ENCODE measurements around the gene CDC34. TPM values are rescaled to one million over a fixed set of nuclear protein-coding genes. Genes with fewer than 3 reads are reported as not detected.

Gene CDC34
- total and polyA plus RNA-seq, 2 experiments from 2014 or later: 207 to 247 TPM

GRCh38 chr19:588093-588740 is 56.7 kb downstream of the CDC34 start:
- Histone ChIP-seq H3K9me3 (ENCODE audit: low read depth) (no peaks in the 10 kb centered on the region), H3K36me3 (peaks cover 1% of the 10 kb centered on the region), H3K27ac (no peak overlapping the region), H3K4me1 (ENCODE audit: low read depth) (peaks cover 2% of the 10 kb centered on the region), H3K4me3 (no peak overlapping the region), H3K27me3 (peaks cover 38% of the 10 kb centered on the region)
- DNase-seq (ENCODE audit: low read depth in 1 of 2, low spot score in 1 of 2): peak; percentile 81 to 86
- TF ChIP-seq, protein P1, sequence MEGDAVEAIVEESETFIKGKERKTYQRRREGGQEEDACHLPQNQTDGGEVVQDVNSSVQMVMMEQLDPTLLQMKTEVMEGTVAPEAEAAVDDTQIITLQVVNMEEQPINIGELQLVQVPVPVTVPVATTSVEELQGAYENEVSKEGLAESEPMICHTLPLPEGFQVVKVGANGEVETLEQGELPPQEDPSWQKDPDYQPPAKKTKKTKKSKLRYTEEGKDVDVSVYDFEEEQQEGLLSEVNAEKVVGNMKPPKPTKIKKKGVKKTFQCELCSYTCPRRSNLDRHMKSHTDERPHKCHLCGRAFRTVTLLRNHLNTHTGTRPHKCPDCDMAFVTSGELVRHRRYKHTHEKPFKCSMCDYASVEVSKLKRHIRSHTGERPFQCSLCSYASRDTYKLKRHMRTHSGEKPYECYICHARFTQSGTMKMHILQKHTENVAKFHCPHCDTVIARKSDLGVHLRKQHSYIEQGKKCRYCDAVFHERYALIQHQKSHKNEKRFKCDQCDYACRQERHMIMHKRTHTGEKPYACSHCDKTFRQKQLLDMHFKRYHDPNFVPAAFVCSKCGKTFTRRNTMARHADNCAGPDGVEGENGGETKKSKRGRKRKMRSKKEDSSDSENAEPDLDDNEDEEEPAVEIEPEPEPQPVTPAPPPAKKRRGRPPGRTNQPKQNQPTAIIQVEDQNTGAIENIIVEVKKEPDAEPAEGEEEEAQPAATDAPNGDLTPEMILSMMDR (IDR thresholded peaks at IDR 0.05; ENCODE audit: low read depth, low read length): peak; percentile 72

DNA sequence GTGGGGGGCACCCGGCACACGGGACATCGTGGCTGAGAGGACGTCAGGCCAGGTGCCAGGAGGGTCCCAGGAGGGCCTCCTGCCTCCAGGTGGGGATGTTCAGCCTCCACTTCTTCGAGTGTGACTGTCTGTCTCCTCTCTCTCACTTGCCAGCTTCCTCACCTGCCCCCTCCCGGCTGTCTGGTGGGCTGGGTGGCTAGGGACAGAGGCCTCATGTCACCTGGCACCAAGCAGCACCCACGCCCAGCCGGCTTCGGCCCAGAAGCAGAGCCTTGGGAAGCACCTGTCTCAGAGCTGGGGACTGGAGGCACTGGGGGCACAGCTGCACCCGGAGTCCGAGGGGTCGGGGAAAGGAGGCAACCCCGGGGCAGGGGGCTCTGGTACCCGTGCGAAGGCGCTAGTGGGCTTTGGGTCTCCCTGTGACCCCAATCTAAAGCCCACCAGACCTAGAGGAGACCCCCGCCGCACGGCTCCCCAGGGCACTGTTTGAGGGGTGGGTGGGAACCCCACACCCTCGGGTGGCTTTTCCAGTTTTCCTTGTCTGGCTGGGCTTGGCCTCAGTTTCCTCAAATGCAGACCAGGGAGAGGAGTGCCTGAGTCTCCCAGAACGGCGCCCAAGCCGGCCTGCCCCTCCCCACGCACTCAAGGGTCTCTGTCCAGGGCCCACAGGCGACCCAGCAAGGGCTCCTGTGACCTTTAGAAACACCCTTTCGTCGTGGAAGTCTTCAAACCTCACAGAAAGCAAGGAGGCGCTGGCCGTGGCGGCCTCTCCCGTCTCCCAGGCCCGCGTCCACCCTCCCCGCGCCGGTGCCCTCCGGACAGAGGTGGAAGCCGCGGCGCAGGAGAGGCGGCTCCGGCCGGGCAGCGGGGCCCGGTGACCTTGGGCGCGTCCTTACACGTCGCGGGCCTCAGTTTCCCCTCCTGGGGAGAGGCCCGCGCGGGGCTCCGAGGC is 57.5 kb downstream of the CDC34 start:
- H3K9me3 ChIP-seq (ENCODE audit: low read depth): no peaks in the 10 kb centered on the region
- peaks cover 45% of the 10 kb centered on the region for H3K27me3 ChIP-seq

DNA sequence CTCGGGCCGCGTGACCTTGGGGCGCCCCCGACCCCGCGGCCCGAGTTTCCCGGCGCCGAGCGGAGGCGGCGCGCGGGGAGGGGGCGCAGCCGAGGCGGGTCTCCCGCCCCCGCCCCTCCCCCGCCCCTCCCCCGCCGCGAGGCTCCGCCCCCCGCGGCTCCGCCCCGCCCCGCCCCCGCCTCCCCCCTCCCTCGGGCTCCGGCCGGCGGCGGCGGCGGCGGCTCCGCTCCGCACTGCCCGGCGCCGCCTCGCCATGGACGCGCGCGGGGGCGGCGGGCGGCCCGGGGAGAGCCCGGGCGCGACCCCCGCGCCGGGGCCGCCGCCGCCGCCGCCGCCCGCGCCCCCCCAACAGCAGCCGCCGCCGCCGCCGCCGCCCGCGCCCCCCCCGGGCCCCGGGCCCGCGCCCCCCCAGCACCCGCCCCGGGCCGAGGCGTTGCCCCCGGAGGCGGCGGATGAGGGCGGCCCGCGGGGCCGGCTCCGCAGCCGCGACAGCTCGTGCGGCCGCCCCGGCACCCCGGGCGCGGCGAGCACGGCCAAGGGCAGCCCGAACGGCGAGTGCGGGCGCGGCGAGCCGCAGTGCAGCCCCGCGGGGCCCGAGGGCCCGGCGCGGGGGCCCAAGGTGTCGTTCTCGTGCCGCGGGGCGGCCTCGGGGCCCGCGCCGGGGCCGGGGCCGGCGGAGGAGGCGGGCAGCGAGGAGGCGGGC is 58.3 kb downstream of the CDC34 start, which contains the start of gene HCN2:
Gene HCN2, plus strand, starts transcription at position 189 of the 703 bp plus-strand sequence. Its CDS starts 65 bp downstream, at position 254.
- H3K27me3 ChIP-seq: peaks cover 48% of the 10 kb centered on the region
- no peaks in the 10 kb centered on the region for H3K36me3 ChIP-seq
- H3K4me1 ChIP-seq (ENCODE audit: low read depth): peaks cover 2% of the 10 kb centered on the region
- no peaks in the 10 kb centered on the region for H3K9me3 ChIP-seq (ENCODE audit: low read depth)
- no peak within 1 kb of the TSS for H3K27ac ChIP-seq
- TF ChIP-seq, protein P1 (IDR thresholded peaks at IDR 0.05; ENCODE audit: low read depth, low read length): no peak
- H3K4me3 ChIP-seq: peak within 1 kb of the TSS; percentile 33
- peak in 1 of 2 donors; percentile 42 for DNase-seq (ENCODE audit: low read depth in 1 of 2, low spot score in 1 of 2)

More for the DNA sequence above, 57.5 kb downstream of the CDC34 start:
- H3K4me3 ChIP-seq: peak overlapping the region; percentile 33
- TF ChIP-seq, protein P1 (IDR thresholded peaks at IDR 0.05; ENCODE audit: low read depth, low read length): no peak
- no peak overlapping the region for H3K27ac ChIP-seq
- H3K4me1 ChIP-seq (ENCODE audit: low read depth): peaks cover 2% of the 10 kb centered on the region
- DNase-seq (ENCODE audit: low read depth in 1 of 2, low spot score in 1 of 2): peak in 1 of 2 donors; percentile 54
- H3K36me3 ChIP-seq: no peaks in the 10 kb centered on the region

- H3K27me3 ChIP-seq: peaks cover 48% of the 10 kb centered on the region
- DNase-seq (ENCODE audit: low read depth in 1 of 2, low spot score in 1 of 2): peak; percentile 56 to 57
- TF ChIP-seq, protein P1 (IDR thresholded peaks at IDR 0.05; ENCODE audit: low read depth, low read length): no peak
Measured at GRCh38 chr19:590396-590745, 58.8 kb downstream of the CDC34 start.

GRCh38 chr19:590750-591098 is 59.2 kb downstream of the CDC34 start:
- Histone ChIP-seq H3K9me3 (ENCODE audit: low read depth) (no peaks in the 10 kb centered on the region), H3K4me3 (peak overlapping the region; percentile 24), H3K27me3 (peaks cover 49% of the 10 kb centered on the region), H3K36me3 (no peaks in the 10 kb centered on the region), H3K4me1 (ENCODE audit: low read depth) (peaks cover 2% of the 10 kb centered on the region), H3K27ac (no peak overlapping the region)
- DNase-seq (ENCODE audit: low read depth in 1 of 2, low spot score in 1 of 2): no peak
- TF ChIP-seq, protein P1 (IDR thresholded peaks at IDR 0.05; ENCODE audit: low read depth, low read length): no peak

More at GRCh38 chr19:590396-590745, 58.8 kb downstream of the CDC34 start:
- Histone ChIP-seq H3K4me3 (peak overlapping the region; percentile 24), H3K9me3 (ENCODE audit: low read depth) (no peaks in the 10 kb centered on the region), H3K27ac (no peak overlapping the region), H3K36me3 (no peaks in the 10 kb centered on the region), H3K4me1 (ENCODE audit: low read depth) (peaks cover 2% of the 10 kb centered on the region)

All from cardiac muscle cell (in vitro differentiated cells and primary cell).